NCI-H128 (cell line): ENCODE results near the gene UROS.

Source experiments
- DNase-seq: peaks from one replicate; lab custom pipeline; 2025; ENCODE audit not compliant: unreplicated experiment; lab: John Stamatoyannopoulos, UW

Gene UROS

GRCh38 chr10:125822878-125823662 lies at the start of gene UROS, which contains the start of gene BCCIP:
Gene UROS, minus strand, starts transcription at chr10:125823258. Its CDS starts 6,759 bp downstream, at chr10:125816499.
Gene BCCIP, plus strand, starts transcription at chr10:125823546. Its CDS starts 12 bp downstream, at chr10:125823558.
- DNase-seq: peak; percentile 65

GRCh38 chr10:125871338-125871737 lies 48.3 kb upstream of the UROS start:
- DNase-seq: no peak

GRCh38 chr10:125868372-125868975 lies 45.4 kb upstream of the UROS start:
- no peak for DNase-seq

- no peak for DNase-seq
These were observed 43.5 kb upstream of the UROS start for GRCh38 chr10:125866421-125867029.

GRCh38 chr10:125865120-125865519 lies 42.1 kb upstream of the UROS start:
- DNase-seq: no peak

GRCh38 chr10:125859128-125859817 lies 36.2 kb upstream of the UROS start:
- no peak for DNase-seq

GRCh38 chr10:125857185-125857760 lies 34.2 kb upstream of the UROS start:
- DNase-seq: no peak

GRCh38 chr10:125852487-125852886 lies 29.4 kb upstream of the UROS start:
- no peak for DNase-seq

GRCh38 chr10:125850766-125851731 lies 28.0 kb upstream of the UROS start:
- no peak for DNase-seq

- DNase-seq: no peak
These were observed 26.4 kb upstream of the UROS start for GRCh38 chr10:125849448-125849847.

GRCh38 chr10:125848857-125849256 lies 25.8 kb upstream of the UROS start:
- DNase-seq: no peak

- no peak for DNase-seq
These were observed 25.3 kb upstream of the UROS start for GRCh38 chr10:125848371-125848770.

- DNase-seq: no peak
These were observed 23.8 kb upstream of the UROS start for GRCh38 chr10:125846894-125847293.

GRCh38 chr10:125845617-125846016 lies 22.6 kb upstream of the UROS start:
- no peak for DNase-seq

GRCh38 chr10:125844751-125845221 lies 21.7 kb upstream of the UROS start:
- DNase-seq: no peak

GRCh38 chr10:125843603-125844329 lies 20.7 kb upstream of the UROS start:
- no peak for DNase-seq

GRCh38 chr10:125840955-125841354 lies 17.9 kb upstream of the UROS start:
- DNase-seq: no peak

- no peak for DNase-seq
These were observed 17.3 kb upstream of the UROS start for GRCh38 chr10:125840406-125840805.
